Neural progenitor cell (in vitro differentiated cells): ENCODE measurements around the gene ZDHHC4.

Experiments
- CTCF ChIP-seq: fragments of 200-600 bp; sonication (generic); IDR thresholded peaks from 2 replicates; pipeline ENCODE4 v1.5.1; 2017; ENCODE audit warnings: antibody characterized with exemption, mild to moderate bottlenecking
- EZH2 ChIP-seq: fragments of 200-600 bp; sonication (generic); IDR thresholded peaks from 2 replicates; pipeline ENCODE4 v1.6.1; 2017; ENCODE audit warnings: antibody characterized with exemption, mild to moderate bottlenecking, moderate library complexity
- EZH2phosphoT487 ChIP-seq: fragments of 200-600 bp; sonication (generic); IDR thresholded peaks from 2 replicates; pipeline ENCODE4 v1.6.1; 2017; ENCODE audit warnings: antibody characterized with exemption

GRCh38 chr7:6571160-6571779, 6.0 kb upstream of the ZDHHC4 start:
- TF ChIP-seq CTCF, result no peak
- no peak for TF ChIP-seq EZH2phosphoT487
- TF ChIP-seq EZH2, result no peak
